ENCODE results near the gene FOXP2.

DNA sequence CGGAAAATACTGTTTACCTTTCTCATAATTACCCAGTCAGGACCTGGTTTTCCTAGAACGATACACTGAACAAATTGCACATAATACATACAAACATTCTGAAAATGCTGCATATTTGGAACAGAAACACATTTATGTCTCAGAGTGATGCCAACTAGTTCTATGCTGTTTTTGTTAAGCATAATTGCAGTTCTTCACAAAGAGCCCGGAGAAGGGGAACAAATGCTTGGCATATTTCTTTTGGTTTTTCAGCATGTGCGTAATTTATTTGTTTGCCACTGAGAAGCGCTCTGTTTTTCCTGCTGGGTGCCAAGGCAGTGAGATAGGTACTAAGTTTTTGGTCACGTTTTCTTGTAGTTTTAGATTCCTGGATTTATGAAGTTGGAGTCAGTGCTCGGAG is 326.3 kb downstream of the FOXP2 start:
- TF ChIP-seq CTCF (IDR thresholded peaks at IDR 0.05; ENCODE audit: poor library complexity) (no peak), EZH2 (IDR thresholded peaks at IDR 0.05; ENCODE audit: borderline replicate concordance) (no peak)
